ENCODE results near the gene ZRANB3.

ZRANB3 gene

GRCh38 chr2:135246711-135247270 is 284.2 kb downstream of the ZRANB3 start:
- no peak for DNase-seq (ENCODE audit: low spot score)

- no peak for DNase-seq (ENCODE audit: low spot score)
These were observed 285.9 kb downstream of the ZRANB3 start for GRCh38 chr2:135245071-135245470.

GRCh38 chr2:135238651-135239050 is 292.4 kb downstream of the ZRANB3 start:
- no peak for DNase-seq (ENCODE audit: low spot score)

- DNase-seq (ENCODE audit: low spot score): no peak
These were observed 300.9 kb downstream of the ZRANB3 start for GRCh38 chr2:135230150-135230549.

- no peak for DNase-seq (ENCODE audit: low spot score)
These were observed 303.6 kb downstream of the ZRANB3 start for GRCh38 chr2:135227386-135227785.

GRCh38 chr2:135226961-135227360 is 304.1 kb downstream of the ZRANB3 start:
- no peak for DNase-seq (ENCODE audit: low spot score)

GRCh38 chr2:135225781-135226180 is 305.2 kb downstream of the ZRANB3 start:
- DNase-seq (ENCODE audit: low spot score): no peak

GRCh38 chr2:135219226-135219625 is 311.8 kb downstream of the ZRANB3 start:
- DNase-seq (ENCODE audit: low spot score): no peak

- DNase-seq (ENCODE audit: low spot score): no peak
These were observed 312.6 kb downstream of the ZRANB3 start for GRCh38 chr2:135218426-135218825.

- no peak for DNase-seq (ENCODE audit: low spot score)
These were observed 318.3 kb downstream of the ZRANB3 start for GRCh38 chr2:135212757-135213156.

GRCh38 chr2:135208016-135208415 is 323.0 kb downstream of the ZRANB3 start:
- DNase-seq (ENCODE audit: low spot score): no peak

GRCh38 chr2:135203944-135204343 is 327.1 kb downstream of the ZRANB3 start:
- no peak for DNase-seq (ENCODE audit: low spot score)

- no peak for DNase-seq (ENCODE audit: low spot score)
These were observed 328.3 kb downstream of the ZRANB3 start for GRCh38 chr2:135202751-135203150.

- no peak for DNase-seq (ENCODE audit: low spot score)
These were observed 332.5 kb downstream of the ZRANB3 start for GRCh38 chr2:135198481-135198880.

GRCh38 chr2:135190799-135191198 is 340.2 kb downstream of the ZRANB3 start:
- DNase-seq (ENCODE audit: low spot score): no peak

- DNase-seq (ENCODE audit: low spot score): no peak
These were observed 341.9 kb downstream of the ZRANB3 start for GRCh38 chr2:135189148-135189547.

- no peak for DNase-seq (ENCODE audit: low spot score)
These were observed 343.7 kb downstream of the ZRANB3 start for GRCh38 chr2:135187270-135187669.

- DNase-seq (ENCODE audit: low spot score): no peak
These were observed 345.0 kb downstream of the ZRANB3 start for GRCh38 chr2:135186054-135186453.

GRCh38 chr2:135183822-135184221 is 347.2 kb downstream of the ZRANB3 start:
- no peak for DNase-seq (ENCODE audit: low spot score)

GRCh38 chr2:135182601-135183000 is 348.4 kb downstream of the ZRANB3 start:
- no peak for DNase-seq (ENCODE audit: low spot score)

- DNase-seq (ENCODE audit: low spot score): no peak
These were observed 348.8 kb downstream of the ZRANB3 start for GRCh38 chr2:135182190-135182589.

GRCh38 chr2:135179689-135180088 is 351.3 kb downstream of the ZRANB3 start:
- no peak for DNase-seq (ENCODE audit: low spot score)

GRCh38 chr2:135175177-135175576 is 355.8 kb downstream of the ZRANB3 start:
- DNase-seq (ENCODE audit: low spot score): no peak

- DNase-seq (ENCODE audit: low spot score): no peak
These were observed 356.3 kb downstream of the ZRANB3 start for GRCh38 chr2:135174810-135175093.
